SH-SY5Y (cell line): ENCODE results near the gene GSTCD.

Experiments
- GATA2 ChIP-seq: IDR thresholded peaks from 2 replicates; pipeline ENCODE4 v1.6.1; 2011; ENCODE audit warnings: mild to moderate bottlenecking, low read depth, low read length
- GATA3 ChIP-seq: IDR thresholded peaks from 2 replicates; pipeline ENCODE4 v1.6.1; 2011; ENCODE audit warnings: low read depth, mild to moderate bottlenecking, low read length, moderate library complexity

The GSTCD gene

DNA sequence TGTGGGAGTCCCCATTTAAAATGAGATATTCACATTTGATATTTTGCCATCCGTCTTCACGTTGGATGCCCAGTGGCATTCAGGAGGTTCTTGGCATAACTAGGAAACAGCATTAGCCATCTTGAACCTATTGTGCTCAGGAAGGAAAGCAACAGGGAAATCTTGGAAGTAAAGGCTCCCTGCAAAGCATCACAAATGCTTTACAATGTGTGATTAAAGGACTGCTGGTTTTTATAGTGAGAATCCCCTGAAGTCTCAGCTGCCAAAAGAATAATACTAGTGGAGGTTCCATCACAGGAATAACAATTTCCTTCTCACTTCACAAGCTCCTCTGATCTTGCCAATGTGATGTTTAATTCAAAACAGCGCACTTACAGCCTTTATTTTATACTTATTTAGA, 137.0 kb downstream of the GSTCD start:
- TF ChIP-seq GATA2 = no peak
- no peak for TF ChIP-seq GATA3

- TF ChIP-seq GATA2 = no peak
- no peak for TF ChIP-seq GATA3
Observed at GRCh38 chr4:105851196-105851595, 142.6 kb downstream of the GSTCD start.

GRCh38 chr4:105858466-105859040, 150.0 kb downstream of the GSTCD start:
- TF ChIP-seq GATA3 (no peak), GATA2 (no peak)

DNA sequence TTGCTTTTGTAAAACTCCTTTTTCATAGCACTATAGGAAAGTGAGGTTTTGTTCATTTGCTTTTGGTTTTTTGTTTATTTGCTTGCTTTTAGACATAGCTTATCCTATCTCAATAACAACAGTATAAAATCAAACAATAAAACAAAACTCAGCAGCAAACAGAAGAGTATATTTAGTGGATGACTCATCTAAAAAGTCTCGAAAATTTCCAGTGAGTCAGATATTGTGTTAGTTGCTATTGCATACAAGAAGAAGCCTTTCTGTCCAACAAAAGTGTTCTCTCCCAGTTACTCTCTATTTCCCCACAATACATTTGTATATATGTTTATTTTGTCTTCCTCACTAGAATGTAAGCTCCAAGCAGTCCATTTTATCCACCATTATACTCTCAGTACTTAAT, 150.6 kb downstream of the GSTCD start:
- TF ChIP-seq GATA2 (no peak), GATA3 (no peak)

- TF ChIP-seq GATA3 (no peak), GATA2 (no peak)
Observed at GRCh38 chr4:105870963-105871362, 162.4 kb downstream of the GSTCD start.

DNA sequence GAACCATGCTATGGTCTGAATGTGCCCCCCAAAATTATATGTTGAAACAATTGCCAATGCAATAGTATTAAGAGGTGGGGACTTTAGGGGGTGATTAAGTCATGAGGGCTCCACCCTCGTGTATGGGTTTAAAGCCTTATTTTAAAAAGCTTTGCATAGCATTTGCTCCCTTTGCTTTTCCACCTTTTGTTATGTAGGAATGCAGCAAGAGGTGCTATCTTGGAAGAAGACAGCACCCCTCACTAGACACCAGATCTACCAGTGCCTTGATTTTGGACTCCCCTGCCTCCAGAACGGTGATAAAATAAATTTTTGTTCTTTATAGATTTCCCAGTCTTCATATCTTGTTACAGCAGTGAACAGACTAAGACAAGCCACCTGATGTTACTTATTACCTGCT, 163.4 kb downstream of the GSTCD start:
- TF ChIP-seq GATA2 (no peak), GATA3 (no peak)

DNA sequence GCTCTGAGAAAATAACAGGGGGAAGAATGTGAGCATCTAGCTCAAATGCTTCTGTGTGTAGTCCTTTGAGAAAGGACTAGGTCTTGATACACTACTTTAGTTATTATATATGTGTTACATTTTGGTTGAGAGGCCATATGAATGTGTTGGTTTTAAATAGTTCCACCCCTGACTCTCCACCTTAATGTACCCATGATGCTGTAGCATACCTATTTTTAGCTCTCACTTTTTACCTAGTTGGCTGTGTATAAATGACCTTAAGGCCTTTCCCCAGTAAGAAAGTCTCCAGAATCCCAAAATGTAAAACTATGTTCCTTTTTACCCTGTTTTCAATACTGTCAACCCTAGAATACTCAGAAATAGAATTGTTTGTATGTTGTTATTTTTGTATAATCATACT, 166.6 kb downstream of the GSTCD start:
- TF ChIP-seq GATA2 (no peak), GATA3 (no peak)

DNA sequence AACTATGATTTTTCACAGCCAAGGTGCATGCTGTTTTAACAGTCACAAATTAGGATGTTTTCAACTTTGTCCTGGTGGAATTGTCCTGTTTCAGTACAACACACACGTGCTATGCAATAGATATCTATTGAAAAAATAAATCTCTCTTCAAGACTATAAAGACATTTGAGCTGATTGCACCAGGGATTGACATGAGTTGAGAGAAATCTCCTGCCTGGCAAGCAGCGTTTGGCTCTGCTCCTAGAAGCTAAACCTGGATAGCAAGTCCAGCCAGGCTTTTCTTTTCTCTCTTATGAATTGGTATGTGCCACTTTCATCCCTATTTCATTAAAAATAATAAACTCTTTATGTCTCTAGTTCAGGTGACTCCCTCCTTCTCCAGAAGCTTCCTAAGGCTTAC, 170.1 kb downstream of the GSTCD start:
- TF ChIP-seq GATA2 (no peak), GATA3 (no peak)

DNA sequence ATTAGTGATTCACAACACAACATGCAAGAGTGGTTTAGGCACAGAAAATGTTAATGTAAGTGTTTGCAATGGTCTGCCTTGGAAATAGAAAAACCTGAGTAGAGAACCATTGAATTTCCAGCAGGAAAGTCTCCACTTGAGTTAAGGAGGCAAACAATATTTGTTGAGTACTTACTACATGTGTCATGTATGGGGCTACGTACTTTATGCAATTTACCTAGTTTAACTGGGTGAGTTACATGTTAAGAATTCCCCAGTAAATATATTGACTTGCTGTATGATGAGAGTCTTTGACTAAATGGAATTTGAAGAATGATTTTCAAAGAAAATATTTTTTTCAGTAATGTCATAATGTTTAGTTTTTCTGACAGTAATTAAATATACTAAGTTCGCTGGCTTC, 178.9 kb downstream of the GSTCD start:
- no peak for TF ChIP-seq GATA3
- TF ChIP-seq GATA2 = no peak

- TF ChIP-seq GATA2 (no peak), GATA3 (no peak)
Observed at GRCh38 chr4:105894660-105895582, 186.3 kb downstream of the GSTCD start, which contains the start of gene NPNT. Gene NPNT, plus strand, starts transcription at chr4:105895471. Its CDS starts 182 bp downstream, at chr4:105895653.

GRCh38 chr4:105895583-105896460, 187.2 kb downstream of the GSTCD start:
- TF ChIP-seq GATA3 (no peak), GATA2 (no peak)

GRCh38 chr4:105896461-105896942, 187.9 kb downstream of the GSTCD start:
- no peak for TF ChIP-seq GATA2
- TF ChIP-seq GATA3 = no peak
